ENCODE data around the gene ANKLE2. TPM values are rescaled to one million over a fixed set of nuclear protein-coding genes. Genes with fewer than 3 reads are reported as not detected.
"Not testable (repeated sequence)": the region's sequence is repeated elsewhere in the genome, so short reads cannot be mapped to it uniquely, and the experiment has no call there.

The ANKLE2 gene
- polyA plus RNA-seq (2013) = 46.0 and 50.2 TPM in 2 replicates

GRCh38 chr12:132761032-132761920, at the start of gene ANKLE2:
ANKLE2 (minus strand) TSS chr12:132761832; CDS start chr12:132761798, 34 bp downstream.
- Histone ChIP-seq H3K4me2 (ENCODE audit: low read length) (peak within 1 kb of the TSS; percentile 78), H2BK120ac (ENCODE audit: insufficient read depth, low read length, poor library complexity) (peak within 1 kb of the TSS; percentile 96), H4K91ac (ENCODE audit: low read depth, low read length) (peak within 1 kb of the TSS; percentile 98), H3K4ac (ENCODE audit: low read depth, low read length) (peak within 1 kb of the TSS; percentile 99), H4K8ac (ENCODE audit: low read depth, low read length) (peak within 1 kb of the TSS; percentile 99), H3K36me3 (ENCODE audit: control insufficient read depth in 1 of 2, insufficient read depth in 2 of 2, low read length in 2 of 2) (peaks cover 11 to 12% of the 10 kb centered on the region in 2 experiments), H2AK5ac (ENCODE audit: low read length) (peak within 1 kb of the TSS; percentile 96), H3K9ac (ENCODE audit: low read length) (peak within 1 kb of the TSS; percentile 98), H3K27ac (ENCODE audit: low read depth, low read length) (peak within 1 kb of the TSS; percentile 99), H2BK12ac (ENCODE audit: low read length) (peak within 1 kb of the TSS; percentile 50), H2AFZ (ENCODE audit: insufficient read depth, low read length, poor library complexity) (peak within 1 kb of the TSS; percentile 91), H4K12ac (ENCODE audit: low read depth, low read length) (peak within 1 kb of the TSS; percentile 94), H3K14ac (ENCODE audit: low read length) (peak within 1 kb of the TSS; percentile 97), H3K23ac (ENCODE audit: low read length) (no peak within 1 kb of the TSS), H3K18ac (ENCODE audit: low read length) (peak within 1 kb of the TSS; percentile 99), H3K79me2 (ENCODE audit: control insufficient read depth, insufficient read depth, low read length, poor library complexity) (peaks cover 36% of the 10 kb centered on the region), H3K27me3 (ENCODE audit: insufficient read depth, low read length) (no peaks in the 10 kb centered on the region), H3K79me1 (ENCODE audit: low read length) (peaks cover 19% of the 10 kb centered on the region), H3K4me3 (ENCODE audit: low read depth, low read length) (peak within 1 kb of the TSS; percentile 97), H2BK5ac (ENCODE audit: low read depth, low read length, poor library complexity) (peak within 1 kb of the TSS; percentile 94), H3K4me1 (ENCODE audit: control insufficient read depth in 1 of 2, insufficient read depth in 2 of 2, low read length in 2 of 2) (peaks cover 7% of the 10 kb centered on the region in 2 experiments), H3K9me3 (ENCODE audit: insufficient read depth, low read depth, low read length) (no peaks in the 10 kb centered on the region)
- no CpG with 5 or more reads among the region's 97 CpGs for WGBS (ENCODE audit: extremely low coverage, insufficient coverage, insufficient read length)
- DNase-seq = peak; percentile 40 to 65

- not testable (repeated sequence) for H3K14ac ChIP-seq (ENCODE audit: low read length); H3K79me1 ChIP-seq (ENCODE audit: low read length); H3K4me1 ChIP-seq (ENCODE audit: control insufficient read depth in 1 of 2, insufficient read depth in 2 of 2, low read length in 2 of 2); H2AK5ac ChIP-seq (ENCODE audit: low read length); H3K4me2 ChIP-seq (ENCODE audit: low read length); H3K4me3 ChIP-seq (ENCODE audit: low read depth, low read length); H2BK12ac ChIP-seq (ENCODE audit: low read length); H4K91ac ChIP-seq (ENCODE audit: low read depth, low read length); H3K9me3 ChIP-seq (ENCODE audit: insufficient read depth, low read depth, low read length); H3K27me3 ChIP-seq (ENCODE audit: insufficient read depth, low read length); H2AFZ ChIP-seq (ENCODE audit: insufficient read depth, low read length, poor library complexity); H3K23ac ChIP-seq (ENCODE audit: low read length); H3K79me2 ChIP-seq (ENCODE audit: control insufficient read depth, insufficient read depth, low read length, poor library complexity); H3K9ac ChIP-seq (ENCODE audit: low read length); H3K27ac ChIP-seq (ENCODE audit: low read depth, low read length); H3K18ac ChIP-seq (ENCODE audit: low read length); H2BK120ac ChIP-seq (ENCODE audit: insufficient read depth, low read length, poor library complexity); H3K4ac ChIP-seq (ENCODE audit: low read depth, low read length); H4K12ac ChIP-seq (ENCODE audit: low read depth, low read length); H4K8ac ChIP-seq (ENCODE audit: low read depth, low read length); H2BK5ac ChIP-seq (ENCODE audit: low read depth, low read length, poor library complexity)
- WGBS (ENCODE audit: extremely low coverage, insufficient coverage, insufficient read length) = no CpG with 5 or more reads among the region's 13 CpGs
- H3K36me3 ChIP-seq (ENCODE audit: control insufficient read depth in 1 of 2, insufficient read depth in 2 of 2, low read length in 2 of 2) = peaks cover 67 to 73% of the 10 kb centered on the region in 2 experiments
- DNase-seq = peak; percentile 23 to 47
Measured at GRCh38 chr12:132809391-132809790, 47.8 kb upstream of the ANKLE2 start.

- no CpG with 5 or more reads among the region's 25 CpGs for WGBS (ENCODE audit: extremely low coverage, insufficient coverage, insufficient read length)
- H3K4me1 ChIP-seq (ENCODE audit: control insufficient read depth in 1 of 2, insufficient read depth in 2 of 2, low read length in 2 of 2) = no peaks in the 10 kb centered on the region
Measured at GRCh38 chr12:132807295-132808092, 45.9 kb upstream of the ANKLE2 start.

GRCh38 chr12:132806857-132807256, 45.2 kb upstream of the ANKLE2 start:
- Histone ChIP-seq H3K79me2 (ENCODE audit: control insufficient read depth, insufficient read depth, low read length, poor library complexity) (peaks cover 2% of the 10 kb centered on the region), H3K4ac (ENCODE audit: low read depth, low read length) (no peak overlapping the region), H2AFZ (ENCODE audit: insufficient read depth, low read length, poor library complexity) (no peak overlapping the region), H3K79me1 (ENCODE audit: low read length) (no peaks in the 10 kb centered on the region), H3K23ac (ENCODE audit: low read length) (no peak overlapping the region), H3K18ac (ENCODE audit: low read length) (no peak overlapping the region), H2BK12ac (ENCODE audit: low read length) (no peak overlapping the region), H3K4me1 (ENCODE audit: control insufficient read depth in 1 of 2, insufficient read depth in 2 of 2, low read length in 2 of 2) (no peaks in the 10 kb centered on the region), H2BK5ac (ENCODE audit: low read depth, low read length, poor library complexity) (no peak overlapping the region), H3K4me3 (ENCODE audit: low read depth, low read length) (no peak overlapping the region), H4K8ac (ENCODE audit: low read depth, low read length) (no peak overlapping the region), H3K27ac (ENCODE audit: low read depth, low read length) (no peak overlapping the region), H3K9me3 (ENCODE audit: insufficient read depth, low read depth, low read length) (peaks cover 4% of the 10 kb centered on the region), H3K4me2 (ENCODE audit: low read length) (no peak overlapping the region), H3K36me3 (ENCODE audit: control insufficient read depth in 1 of 2, insufficient read depth in 2 of 2, low read length in 2 of 2) (peaks cover 72 to 75% of the 10 kb centered on the region in 2 experiments), H3K9ac (ENCODE audit: low read length) (no peak overlapping the region), H4K12ac (ENCODE audit: low read depth, low read length) (no peak overlapping the region), H4K91ac (ENCODE audit: low read depth, low read length) (no peak overlapping the region), H2BK120ac (ENCODE audit: insufficient read depth, low read length, poor library complexity) (no peak overlapping the region), H2AK5ac (ENCODE audit: low read length) (no peak overlapping the region), H3K27me3 (ENCODE audit: insufficient read depth, low read length) (no peaks in the 10 kb centered on the region), H3K14ac (ENCODE audit: low read length) (no peak overlapping the region)
- DNase-seq = no peak
- no CpG with 5 or more reads among the region's 18 CpGs for WGBS (ENCODE audit: extremely low coverage, insufficient coverage, insufficient read length)

More at GRCh38 chr12:132807295-132808092, 45.9 kb upstream of the ANKLE2 start:
- Histone ChIP-seq H4K12ac (ENCODE audit: low read depth, low read length) (no peak overlapping the region), H3K36me3 (ENCODE audit: control insufficient read depth in 1 of 2, insufficient read depth in 2 of 2, low read length in 2 of 2) (peaks cover 69 to 71% of the 10 kb centered on the region in 2 experiments), H3K79me2 (ENCODE audit: control insufficient read depth, insufficient read depth, low read length, poor library complexity) (peaks cover 2% of the 10 kb centered on the region), H4K8ac (ENCODE audit: low read depth, low read length) (no peak overlapping the region), H2AFZ (ENCODE audit: insufficient read depth, low read length, poor library complexity) (no peak overlapping the region), H3K27ac (ENCODE audit: low read depth, low read length) (no peak overlapping the region), H3K4me3 (ENCODE audit: low read depth, low read length) (no peak overlapping the region), H3K18ac (ENCODE audit: low read length) (no peak overlapping the region), H2BK5ac (ENCODE audit: low read depth, low read length, poor library complexity) (no peak overlapping the region), H3K4ac (ENCODE audit: low read depth, low read length) (no peak overlapping the region), H3K79me1 (ENCODE audit: low read length) (no peaks in the 10 kb centered on the region), H3K4me2 (ENCODE audit: low read length) (no peak overlapping the region), H3K27me3 (ENCODE audit: insufficient read depth, low read length) (no peaks in the 10 kb centered on the region), H2AK5ac (ENCODE audit: low read length) (no peak overlapping the region), H3K9ac (ENCODE audit: low read length) (no peak overlapping the region), H3K14ac (ENCODE audit: low read length) (no peak overlapping the region), H2BK120ac (ENCODE audit: insufficient read depth, low read length, poor library complexity) (no peak overlapping the region), H3K23ac (ENCODE audit: low read length) (no peak overlapping the region), H2BK12ac (ENCODE audit: low read length) (no peak overlapping the region), H4K91ac (ENCODE audit: low read depth, low read length) (no peak overlapping the region), H3K9me3 (ENCODE audit: insufficient read depth, low read depth, low read length) (peaks cover 4% of the 10 kb centered on the region)
- DNase-seq = no peak

Measured in trophoblast cell (in vitro differentiated cells and primary cell).